ENCODE measurements around the gene ITLN1.

The ITLN1 gene

DNA sequence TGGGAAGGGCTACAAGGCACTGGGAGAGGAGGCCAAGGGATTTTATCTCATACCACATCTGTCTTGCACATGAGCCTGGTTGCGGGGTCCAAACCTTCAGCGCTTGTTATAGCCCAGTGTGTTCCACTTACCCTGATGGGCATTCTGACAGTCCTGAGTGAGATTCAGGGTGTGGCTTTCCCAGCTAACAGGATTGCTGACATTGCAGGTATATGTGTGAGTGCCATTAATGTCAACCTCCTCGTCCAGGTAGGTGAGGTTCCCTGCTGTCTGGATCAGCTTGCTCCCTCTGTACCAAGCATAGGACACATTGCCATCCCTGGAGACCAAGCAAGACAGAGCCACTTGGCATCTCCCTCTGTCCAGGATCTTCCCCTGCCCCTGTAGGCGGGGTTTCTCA lies 43.9 kb downstream of the ITLN1 start:
- TF ChIP-seq POLR2AphosphoS5 (IDR thresholded peaks at IDR 0.05; ENCODE audit: low read depth, low read length) (no peak), PAX5 (IDR thresholded peaks at IDR 0.05; ENCODE audit: insufficient read depth, low read length, severe bottlenecking) (no peak), SPI1 (IDR thresholded peaks at IDR 0.05; ENCODE audit: low read depth, low read length) (no peak), POU2F2 (IDR thresholded peaks at IDR 0.05; ENCODE audit: low read depth, low read length) (no peak), POLR2A (IDR thresholded peaks at IDR 0.05; ENCODE audit: low read depth, low read length) (no peak)
- DNase-seq (ENCODE audit: insufficient read length, low spot score) (no peak), FAIRE-seq (no peak)

- TF ChIP-seq POU2F2 (IDR thresholded peaks at IDR 0.05; ENCODE audit: low read depth, low read length) (no peak), SPI1 (IDR thresholded peaks at IDR 0.05; ENCODE audit: low read depth, low read length) (no peak), POLR2AphosphoS5 (IDR thresholded peaks at IDR 0.05; ENCODE audit: low read depth, low read length) (no peak), TAF1 (IDR thresholded peaks at IDR 0.05; ENCODE audit: low read depth, low read length) (no peak), POLR2A (IDR thresholded peaks at IDR 0.05; ENCODE audit: low read depth, low read length) (no peak), PAX5 (IDR thresholded peaks at IDR 0.05; ENCODE audit: insufficient read depth, low read length, severe bottlenecking) (no peak)
- FAIRE-seq (no peak), DNase-seq (ENCODE audit: insufficient read length, low spot score) (no peak)
Measured at GRCh38 chr1:160839746-160840145, 45.2 kb downstream of the ITLN1 start.

GRCh38 chr1:160838888-160839287 lies 46.1 kb downstream of the ITLN1 start:
- TF ChIP-seq POLR2A (IDR thresholded peaks at IDR 0.05; ENCODE audit: low read depth, low read length): no peak
- TF ChIP-seq POLR2AphosphoS5 (IDR thresholded peaks at IDR 0.05; ENCODE audit: low read depth, low read length): no peak
- TF ChIP-seq POU2F2 (IDR thresholded peaks at IDR 0.05; ENCODE audit: low read depth, low read length): no peak
- DNase-seq (ENCODE audit: insufficient read length, low spot score) (no peak), FAIRE-seq (peak; percentile 71)

GRCh38 chr1:160837558-160838205 lies 47.3 kb downstream of the ITLN1 start:
- FAIRE-seq (peak; percentile 95), DNase-seq (ENCODE audit: insufficient read length, low spot score) (peak; percentile 39)

DNA sequence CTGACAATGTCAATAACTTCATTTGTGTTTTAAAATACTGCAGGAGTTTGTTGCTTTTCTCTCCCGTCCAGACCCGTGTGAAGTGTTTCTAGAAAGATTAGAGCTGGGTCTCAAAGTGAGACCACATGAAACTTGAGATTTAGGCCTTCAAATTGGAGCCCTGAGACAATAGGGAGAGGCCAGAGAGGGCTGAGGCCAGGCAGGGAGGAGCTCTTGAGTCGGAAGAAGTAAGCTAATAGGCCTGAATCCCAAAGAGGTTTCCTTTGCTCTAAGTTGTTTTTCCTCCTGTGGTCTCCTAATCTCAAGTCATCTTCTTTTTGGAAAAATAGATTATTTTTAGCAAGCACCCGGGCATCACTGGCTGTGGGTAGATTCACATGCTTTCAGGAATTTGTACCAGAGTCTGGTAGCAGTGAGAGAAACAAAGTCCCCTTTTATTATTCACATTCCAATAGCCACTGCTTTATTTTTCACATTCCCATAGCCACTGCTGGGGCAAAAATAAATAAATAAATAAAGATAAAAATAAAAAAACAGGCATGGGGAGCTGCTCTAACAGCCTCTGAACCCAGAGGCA lies 47.9 kb downstream of the ITLN1 start:
- no peak for DNase-seq (ENCODE audit: insufficient read length, low spot score)
- TF ChIP-seq POLR2A (IDR thresholded peaks at IDR 0.05; ENCODE audit: low read depth, low read length): no peak
- no peak for TF ChIP-seq PAX5 (IDR thresholded peaks at IDR 0.05; ENCODE audit: insufficient read depth, low read length, severe bottlenecking)
- no peak for TF ChIP-seq POU2F2 (IDR thresholded peaks at IDR 0.05; ENCODE audit: low read depth, low read length)
- TF ChIP-seq SPI1 (IDR thresholded peaks at IDR 0.05; ENCODE audit: low read depth, low read length): no peak
- no peak for TF ChIP-seq POLR2AphosphoS5 (IDR thresholded peaks at IDR 0.05; ENCODE audit: low read depth, low read length)
- no peak for TF ChIP-seq TAF1 (IDR thresholded peaks at IDR 0.05; ENCODE audit: low read depth, low read length)
- no peak for FAIRE-seq

More at GRCh38 chr1:160837558-160838205, 47.3 kb downstream of the ITLN1 start:
- TF ChIP-seq POLR2A (IDR thresholded peaks at IDR 0.05; ENCODE audit: low read depth, low read length) (no peak), SPI1 (IDR thresholded peaks at IDR 0.05; ENCODE audit: low read depth, low read length) (peak; percentile 68), TAF1 (IDR thresholded peaks at IDR 0.05; ENCODE audit: low read depth, low read length) (0 out of 2 replicates have a peak, but pooled peaks have one; percentile 13)

GRCh38 chr1:160836561-160836960 lies 48.4 kb downstream of the ITLN1 start:
- peak; percentile 86 for FAIRE-seq
- TF ChIP-seq SPI1 (IDR thresholded peaks at IDR 0.05; ENCODE audit: low read depth, low read length): no peak
- no peak for TF ChIP-seq POU2F2 (IDR thresholded peaks at IDR 0.05; ENCODE audit: low read depth, low read length)
- no peak for TF ChIP-seq TAF1 (IDR thresholded peaks at IDR 0.05; ENCODE audit: low read depth, low read length)
- no peak for TF ChIP-seq PAX5 (IDR thresholded peaks at IDR 0.05; ENCODE audit: insufficient read depth, low read length, severe bottlenecking)
- TF ChIP-seq POLR2AphosphoS5 (IDR thresholded peaks at IDR 0.05; ENCODE audit: low read depth, low read length): no peak
- TF ChIP-seq POLR2A (IDR thresholded peaks at IDR 0.05; ENCODE audit: low read depth, low read length): no peak
- no peak for DNase-seq (ENCODE audit: insufficient read length, low spot score)

GRCh38 chr1:160835751-160836150 lies 49.2 kb downstream of the ITLN1 start:
- FAIRE-seq (no peak), DNase-seq (ENCODE audit: insufficient read length, low spot score) (no peak)
- no peak for TF ChIP-seq SPI1 (IDR thresholded peaks at IDR 0.05; ENCODE audit: low read depth, low read length)
- no peak for TF ChIP-seq POLR2A (IDR thresholded peaks at IDR 0.05; ENCODE audit: low read depth, low read length)
- no peak for TF ChIP-seq POU2F2 (IDR thresholded peaks at IDR 0.05; ENCODE audit: low read depth, low read length)
- no peak for TF ChIP-seq POLR2AphosphoS5 (IDR thresholded peaks at IDR 0.05; ENCODE audit: low read depth, low read length)
- no peak for TF ChIP-seq TAF1 (IDR thresholded peaks at IDR 0.05; ENCODE audit: low read depth, low read length)
- no peak for TF ChIP-seq PAX5 (IDR thresholded peaks at IDR 0.05; ENCODE audit: insufficient read depth, low read length, severe bottlenecking)

GRCh38 chr1:160834945-160835565 lies 49.9 kb downstream of the ITLN1 start:
- peak; percentile 40 for FAIRE-seq
- DNase-seq (ENCODE audit: insufficient read length, low spot score): no peak
- TF ChIP-seq SPI1 (IDR thresholded peaks at IDR 0.05; ENCODE audit: low read depth, low read length) (no peak), POLR2A (IDR thresholded peaks at IDR 0.05; ENCODE audit: low read depth, low read length) (no peak), PAX5 (IDR thresholded peaks at IDR 0.05; ENCODE audit: insufficient read depth, low read length, severe bottlenecking) (no peak), TAF1 (IDR thresholded peaks at IDR 0.05; ENCODE audit: low read depth, low read length) (no peak), POU2F2 (IDR thresholded peaks at IDR 0.05; ENCODE audit: low read depth, low read length) (no peak), POLR2AphosphoS5 (IDR thresholded peaks at IDR 0.05; ENCODE audit: low read depth, low read length) (no peak)

DNA sequence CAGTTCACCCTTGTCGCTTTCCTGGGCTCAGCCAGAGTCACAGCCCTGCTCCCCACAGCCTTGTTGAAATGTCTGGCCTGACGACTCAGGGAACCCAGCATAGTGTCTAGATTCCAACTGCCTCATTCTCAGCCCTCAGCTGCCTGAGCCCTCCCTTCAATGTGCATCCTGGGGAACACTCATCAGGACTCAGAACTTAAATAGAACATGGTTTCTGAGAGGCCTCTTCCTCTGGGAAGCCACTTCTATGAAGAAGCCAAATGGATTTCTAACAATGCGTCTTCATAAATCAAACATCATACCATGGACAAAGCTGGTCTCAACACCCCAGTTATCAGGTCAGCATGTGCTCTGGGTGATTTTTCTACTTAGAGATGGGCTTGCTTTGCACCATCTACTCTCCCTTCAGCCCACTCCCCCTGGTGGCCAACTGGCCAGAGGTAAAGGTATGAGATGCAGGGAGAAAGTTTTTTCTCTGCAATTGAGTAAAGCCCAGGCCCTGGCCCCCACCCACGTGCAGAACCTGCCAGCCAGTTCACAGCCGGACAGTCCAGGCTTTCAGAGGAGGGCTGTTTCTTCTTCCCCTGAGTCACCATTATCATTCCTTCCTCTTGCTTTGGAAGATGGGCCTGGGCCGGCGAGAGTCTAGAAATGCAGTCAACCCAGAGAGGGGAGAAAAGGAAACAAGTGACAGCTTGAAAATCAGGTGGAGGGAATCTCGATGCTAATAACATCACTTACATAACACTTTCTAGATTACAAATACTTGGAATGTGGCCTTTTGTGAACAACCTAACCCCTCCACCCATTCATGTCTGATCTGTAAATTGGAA lies 54.4 kb downstream of the ITLN1 start:
- FAIRE-seq (peak; percentile 96), DNase-seq (ENCODE audit: insufficient read length, low spot score) (peak; percentile 35)
- no peak for TF ChIP-seq POLR2A (IDR thresholded peaks at IDR 0.05; ENCODE audit: low read depth, low read length)
